T-helper 2 cell treated with Interferon-gamma antibody and Interleukin-4, amounts not matched to agents 5 μg/mL and 100 μg/mL, for 36 hours (primary cell): ENCODE measurements around the gene POLR1D.

Source experiments
- DNase-seq: peaks from one replicate; pipeline ENCODE4 v3.0.0; 2021; ENCODE audit warnings: low spot score
- H3K27ac Mint-ChIP-seq: one replicate; pipeline ENCODE4 v1.8.0; 2021; ENCODE audit warnings: mild to moderate bottlenecking, mixed read lengths
- H3K27me3 Mint-ChIP-seq: one replicate; pipeline ENCODE4 v1.8.0; 2021; ENCODE audit warnings: low read depth, mixed read lengths
- H3K36me3 Mint-ChIP-seq: one replicate; pipeline ENCODE4 v1.8.0; 2021; ENCODE audit warnings: low read depth, mixed read lengths
- H3K4me1 Mint-ChIP-seq: one replicate; pipeline ENCODE4 v1.8.0; 2021; ENCODE audit warnings: low read depth, mixed read lengths
- H3K4me3 Mint-ChIP-seq: one replicate; pipeline ENCODE4 v1.8.0; 2022; ENCODE audit warnings: mild to moderate bottlenecking, moderate library complexity, mixed read lengths
- H3K9me3 Mint-ChIP-seq: one replicate; pipeline ENCODE4 v1.8.0; 2021; ENCODE audit warnings: mixed read lengths

The POLR1D gene, protein sequence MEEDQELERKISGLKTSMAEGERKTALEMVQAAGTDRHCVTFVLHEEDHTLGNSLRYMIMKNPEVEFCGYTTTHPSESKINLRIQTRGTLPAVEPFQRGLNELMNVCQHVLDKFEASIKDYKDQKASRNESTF

GRCh38 chr13:27621366-27622101, at the start of gene POLR1D:
POLR1D (plus strand) TSS chr13:27621892; CDS start chr13:27621984, 92 bp downstream.
- peak within 1 kb of the TSS; percentile 95 for H3K4me3 Mint-ChIP-seq
- peaks cover 30% of the 10 kb centered on the region for H3K36me3 Mint-ChIP-seq
- peaks cover 56% of the 10 kb centered on the region for H3K4me1 Mint-ChIP-seq
- H3K27me3 Mint-ChIP-seq, result no peaks in the 10 kb centered on the region
- H3K9me3 Mint-ChIP-seq, result no peaks in the 10 kb centered on the region
- H3K27ac Mint-ChIP-seq, result peak within 1 kb of the TSS; percentile 94
- DNase-seq, result peak; percentile 74

DNA sequence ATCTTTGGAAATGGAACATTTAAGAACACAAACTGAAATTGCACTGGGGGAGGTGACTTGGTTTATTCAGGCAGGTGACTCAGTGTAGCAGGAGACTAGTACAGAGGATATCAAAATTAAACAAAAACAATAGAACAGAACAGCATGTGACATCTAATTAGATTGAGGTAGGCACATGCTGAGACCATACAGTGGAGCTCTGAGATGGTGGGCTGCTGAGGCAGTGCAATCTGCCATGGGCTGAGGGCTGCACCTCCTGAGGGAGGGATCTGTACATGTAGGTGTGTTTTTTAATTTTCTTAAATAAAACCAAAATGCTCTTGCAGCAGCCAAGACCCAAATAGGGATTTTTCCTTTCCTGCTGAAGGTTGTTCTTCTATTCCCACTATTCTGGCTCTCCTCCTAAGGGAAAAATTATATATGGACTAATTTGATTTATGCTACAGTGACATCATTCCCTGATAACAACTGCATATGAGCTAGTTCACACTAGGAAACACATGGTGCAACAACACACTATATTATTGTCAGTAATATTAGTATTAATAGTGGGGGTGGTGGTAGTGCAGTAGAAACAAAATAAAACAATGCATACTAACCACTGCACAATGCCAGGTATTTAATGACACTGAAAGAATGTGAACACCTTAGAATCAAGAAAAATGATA, 49.3 kb upstream of the POLR1D start:
- Mint-ChIP-seq H3K36me3 (peaks cover 23% of the 10 kb centered on the region), H3K9me3 (no peaks in the 10 kb centered on the region), H3K4me1 (peaks cover 17% of the 10 kb centered on the region), H3K27me3 (no peaks in the 10 kb centered on the region), H3K27ac (no peak overlapping the region), H3K4me3 (no peak overlapping the region)
- no peak for DNase-seq

- H3K9me3 Mint-ChIP-seq, result no peaks in the 10 kb centered on the region
- peaks cover 17% of the 10 kb centered on the region for H3K4me1 Mint-ChIP-seq
- H3K36me3 Mint-ChIP-seq, result peaks cover 26% of the 10 kb centered on the region
- H3K27me3 Mint-ChIP-seq, result no peaks in the 10 kb centered on the region
- no peak for DNase-seq
- H3K27ac Mint-ChIP-seq, result no peak overlapping the region
- H3K4me3 Mint-ChIP-seq, result no peak overlapping the region
These were observed 48.4 kb upstream of the POLR1D start for GRCh38 chr13:27573265-27573664.

DNA sequence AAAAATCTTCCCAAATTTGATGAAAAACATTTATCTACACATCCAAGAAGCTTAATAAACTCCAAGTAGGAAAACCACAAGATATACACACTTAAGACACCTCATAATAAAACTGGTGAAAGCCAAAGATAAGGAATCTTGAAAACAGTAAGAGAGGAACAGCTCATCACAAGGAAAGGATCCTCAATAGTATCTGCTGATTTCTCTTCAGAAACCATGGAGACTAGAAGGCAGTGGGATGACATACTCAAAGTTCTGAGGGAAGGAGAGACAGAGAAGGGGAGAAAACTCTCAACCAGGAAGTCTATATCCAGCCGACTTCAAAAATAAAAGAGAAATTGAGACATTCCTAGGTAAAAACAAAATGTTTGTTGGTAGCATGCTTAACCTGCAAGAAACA, 47.0 kb upstream of the POLR1D start:
- Mint-ChIP-seq H3K9me3 (no peaks in the 10 kb centered on the region), H3K36me3 (peaks cover 26% of the 10 kb centered on the region), H3K27ac (no peak overlapping the region), H3K4me3 (no peak overlapping the region), H3K4me1 (peaks cover 15% of the 10 kb centered on the region), H3K27me3 (no peaks in the 10 kb centered on the region)
- DNase-seq, result no peak

DNA sequence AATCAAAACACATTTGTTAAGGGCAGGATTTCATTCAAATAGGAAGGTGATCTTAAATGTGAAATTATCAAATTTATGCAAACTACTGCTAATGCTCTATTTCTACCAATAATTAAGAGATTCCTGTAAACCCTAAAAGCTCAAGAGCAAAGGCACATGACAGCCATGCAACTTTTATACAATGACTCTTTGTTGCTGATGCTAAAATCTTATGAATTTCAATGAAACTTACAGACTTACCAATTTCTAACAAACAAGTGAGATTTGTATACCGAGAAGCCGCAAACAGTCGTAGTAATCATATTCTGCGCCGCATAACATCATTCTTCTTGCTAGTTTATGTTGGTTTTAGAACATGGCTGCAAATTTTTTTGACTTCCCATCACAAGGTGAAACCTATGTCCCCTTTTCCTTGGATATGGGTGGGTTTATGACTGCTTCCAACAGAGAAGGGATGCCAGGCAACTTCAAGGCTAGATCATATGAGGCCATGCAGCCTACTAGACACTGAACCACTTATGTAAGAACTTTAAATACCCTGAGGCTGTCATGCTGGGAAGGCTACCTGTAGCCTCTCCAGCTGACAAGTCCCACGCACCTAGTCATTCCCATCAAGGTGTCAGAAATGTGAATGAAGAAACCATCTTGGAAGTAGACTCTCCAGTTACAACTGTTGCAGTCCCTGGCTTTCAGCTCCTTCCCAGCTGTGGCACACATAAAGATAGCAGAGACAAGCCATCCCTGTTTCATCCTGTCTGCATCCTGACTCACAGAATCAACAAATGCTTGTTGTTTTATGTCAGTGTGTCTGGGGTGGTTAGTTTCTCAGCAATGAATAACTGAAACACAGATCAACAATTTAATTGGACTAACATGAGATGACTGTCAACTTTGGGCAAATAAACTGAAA, 43.3 kb upstream of the POLR1D start:
- Mint-ChIP-seq H3K27ac (no peak overlapping the region), H3K27me3 (no peaks in the 10 kb centered on the region), H3K9me3 (no peaks in the 10 kb centered on the region), H3K4me3 (no peak overlapping the region), H3K4me1 (peaks cover 10% of the 10 kb centered on the region), H3K36me3 (peaks cover 31% of the 10 kb centered on the region)
- no peak for DNase-seq

- Mint-ChIP-seq H3K27me3 (no peaks in the 10 kb centered on the region), H3K4me3 (peak overlapping the region; percentile 31), H3K9me3 (no peaks in the 10 kb centered on the region), H3K27ac (peak overlapping the region; percentile 38), H3K36me3 (peaks cover 10% of the 10 kb centered on the region), H3K4me1 (peaks cover 22% of the 10 kb centered on the region)
- no peak for DNase-seq
These were observed 38.0 kb upstream of the POLR1D start for GRCh38 chr13:27583645-27584044.

- no peaks in the 10 kb centered on the region for H3K36me3 Mint-ChIP-seq
- H3K9me3 Mint-ChIP-seq, result no peaks in the 10 kb centered on the region
- H3K27ac Mint-ChIP-seq, result no peak overlapping the region
- no peak for DNase-seq
- H3K4me1 Mint-ChIP-seq, result peaks cover 22% of the 10 kb centered on the region
- no peak overlapping the region for H3K4me3 Mint-ChIP-seq
- no peaks in the 10 kb centered on the region for H3K27me3 Mint-ChIP-seq
These were observed 34.5 kb upstream of the POLR1D start for GRCh38 chr13:27587095-27587746.

DNA sequence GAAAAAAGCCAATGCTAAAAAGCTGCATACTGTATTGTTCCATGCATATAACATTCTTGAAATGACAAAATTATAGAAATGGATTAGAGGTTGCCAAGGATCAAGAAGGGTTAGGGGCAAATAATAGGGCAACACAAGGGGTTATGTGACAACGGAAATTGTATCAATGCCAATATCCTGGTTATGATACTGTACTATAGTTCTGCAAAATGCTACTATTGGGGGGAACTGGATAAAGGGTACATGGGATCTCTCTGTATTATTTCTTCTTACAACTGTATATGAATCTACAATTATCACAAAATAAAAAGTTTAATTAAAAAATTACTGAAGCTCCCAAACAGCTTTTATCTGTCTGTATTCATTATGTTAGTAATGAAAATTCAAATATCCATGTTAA, 33.3 kb upstream of the POLR1D start:
- H3K9me3 Mint-ChIP-seq, result no peaks in the 10 kb centered on the region
- no peak overlapping the region for H3K27ac Mint-ChIP-seq
- no peak overlapping the region for H3K4me3 Mint-ChIP-seq
- H3K27me3 Mint-ChIP-seq, result no peaks in the 10 kb centered on the region
- H3K4me1 Mint-ChIP-seq, result peaks cover 17% of the 10 kb centered on the region
- H3K36me3 Mint-ChIP-seq, result no peaks in the 10 kb centered on the region
- DNase-seq, result no peak

GRCh38 chr13:27592865-27593264, 28.8 kb upstream of the POLR1D start:
- Mint-ChIP-seq H3K4me1 (no peaks in the 10 kb centered on the region), H3K27me3 (no peaks in the 10 kb centered on the region), H3K9me3 (no peaks in the 10 kb centered on the region), H3K27ac (no peak overlapping the region), H3K4me3 (no peak overlapping the region), H3K36me3 (no peaks in the 10 kb centered on the region)
- no peak for DNase-seq

DNA sequence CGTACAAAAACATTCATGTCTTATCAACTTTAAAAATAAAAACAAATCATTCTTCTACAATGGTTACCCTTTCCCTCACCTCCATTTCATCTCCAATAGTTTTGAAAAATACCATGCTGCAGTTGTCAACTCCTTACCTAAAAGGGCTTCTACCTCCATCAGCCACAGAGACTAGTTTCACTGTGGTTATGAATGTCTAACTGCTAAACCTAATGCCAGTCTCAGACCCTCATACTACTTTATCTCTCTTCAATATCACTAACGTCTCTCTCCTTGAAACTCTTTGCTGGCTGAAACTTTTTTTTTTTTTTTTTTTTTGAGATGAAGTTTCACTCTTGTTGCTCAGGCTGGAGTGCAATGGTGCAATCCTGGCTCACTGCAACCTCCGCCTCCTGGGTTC, 28.4 kb upstream of the POLR1D start:
- Mint-ChIP-seq H3K27ac (no peak overlapping the region), H3K9me3 (no peaks in the 10 kb centered on the region), H3K36me3 (no peaks in the 10 kb centered on the region), H3K4me1 (no peaks in the 10 kb centered on the region), H3K27me3 (no peaks in the 10 kb centered on the region), H3K4me3 (no peak overlapping the region)
- DNase-seq, result no peak

DNA sequence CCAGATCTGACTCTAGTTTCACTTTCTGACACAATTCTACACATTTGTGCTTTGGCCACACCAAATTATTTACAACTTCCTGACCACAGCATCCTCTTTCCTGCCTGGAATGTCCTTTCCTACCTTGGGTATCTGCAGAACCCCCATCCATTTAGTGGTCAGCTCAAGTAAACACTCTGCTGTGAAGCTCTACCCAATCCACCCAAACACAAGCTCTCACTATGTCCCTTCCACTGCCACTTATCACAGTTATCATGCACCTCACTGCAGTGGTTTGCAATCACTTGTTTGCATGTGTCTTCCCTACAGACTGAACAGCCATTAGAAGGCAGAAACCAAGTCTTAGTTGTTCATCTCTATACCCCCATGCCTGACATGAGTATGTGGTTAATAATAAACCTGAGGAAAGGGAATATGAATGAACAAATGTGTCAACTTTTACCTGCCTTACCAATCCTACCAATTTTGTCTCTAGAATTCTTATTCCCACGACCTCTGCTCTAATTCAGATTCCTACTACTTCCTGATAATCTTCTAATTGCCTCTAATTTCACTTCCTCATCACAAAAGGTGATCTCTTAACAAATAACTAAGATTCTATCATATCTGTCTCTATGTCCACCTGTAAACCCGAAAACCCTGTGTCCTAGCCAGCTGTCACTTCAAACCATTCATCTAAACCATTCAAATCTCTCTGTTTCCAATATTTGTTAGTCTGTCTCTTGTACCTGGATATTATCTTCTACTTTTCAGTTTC, 26.5 kb upstream of the POLR1D start:
- H3K4me1 Mint-ChIP-seq, result peaks cover 4% of the 10 kb centered on the region
- H3K4me3 Mint-ChIP-seq, result no peak overlapping the region
- no peak for DNase-seq
- no peaks in the 10 kb centered on the region for H3K36me3 Mint-ChIP-seq
- H3K9me3 Mint-ChIP-seq, result no peaks in the 10 kb centered on the region
- H3K27me3 Mint-ChIP-seq, result no peaks in the 10 kb centered on the region
- H3K27ac Mint-ChIP-seq, result no peak overlapping the region

DNA sequence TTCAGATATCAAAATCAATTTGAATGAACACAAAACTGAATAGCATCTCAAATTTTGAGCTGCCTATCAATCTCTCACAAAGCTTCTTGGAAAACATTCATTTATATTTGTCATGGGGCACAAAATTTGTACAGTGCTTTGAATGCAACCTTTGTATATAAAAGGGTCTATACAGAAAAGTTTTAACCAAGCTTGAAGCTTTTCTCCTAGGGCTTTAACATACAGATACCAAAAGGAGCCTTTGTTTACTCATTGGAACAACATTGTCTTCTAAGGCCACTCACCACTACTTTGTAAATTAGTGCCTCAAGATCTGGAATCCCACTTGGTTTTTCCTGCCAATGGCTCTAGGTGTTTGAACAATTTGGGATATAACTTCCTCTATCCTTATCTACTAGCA, 22.6 kb upstream of the POLR1D start:
- Mint-ChIP-seq H3K4me1 (peaks cover 10% of the 10 kb centered on the region), H3K4me3 (no peak overlapping the region), H3K27ac (no peak overlapping the region), H3K36me3 (no peaks in the 10 kb centered on the region), H3K27me3 (no peaks in the 10 kb centered on the region), H3K9me3 (no peaks in the 10 kb centered on the region)
- DNase-seq, result no peak
